DND-41 (cell line): Measurements from ENCODE around the gene TMPRSS11E.

Source experiments
- ATAC-seq: fragments of 200-7000 bp; cut with Tn5 transposase; 3 replicates; pipeline ENCODE4 v1.9.1; 2021; ENCODE audit warnings: low read depth; ENCODE audit not compliant: insufficient read depth
- DNase-seq: peaks from one replicate; pipeline ENCODE4 v3.0.0-alpha.2; 2020
- H2AFZ ChIP-seq: 2 replicates; pipeline ENCODE4 v1.6.0; 2012; ENCODE audit warnings: low read depth, low read length
- H3K27ac ChIP-seq: 2 replicates; pipeline ENCODE4 v1.5.1; 2012; ENCODE audit warnings: low read length, inconsistent platforms
- H3K27me3 ChIP-seq: fragments of 200-600 bp; sonication (generic); 2 replicates; pipeline ENCODE4 v1.6.0; 2012; ENCODE audit warnings: low read length, mild to moderate bottlenecking, inconsistent platforms; ENCODE audit not compliant: insufficient read depth, poor library complexity
- H3K36me3 ChIP-seq: 2 replicates; pipeline ENCODE4 v1.5.1; 2012; ENCODE audit warnings: low read length, inconsistent platforms; ENCODE audit not compliant: insufficient read depth
- H3K4me1 ChIP-seq: 2 replicates; pipeline ENCODE4 v1.5.1; 2012; ENCODE audit warnings: mild to moderate bottlenecking, low read length; ENCODE audit not compliant: insufficient read depth
- H3K4me2 ChIP-seq: 2 replicates; pipeline ENCODE4 v1.6.0; 2012; ENCODE audit warnings: mild to moderate bottlenecking, moderate library complexity, low read length, inconsistent platforms; ENCODE audit not compliant: insufficient read depth
- H3K4me3 ChIP-seq, 2 experiments: fragments of 200-600 bp in 1 of 2; shearing (Covaris generic) in 1 of 2; 2 replicates each; pipeline ENCODE4 v1.5.1; 2012 to 2016; ENCODE audit warnings: inconsistent platforms in 2 of 2, low read length in 2 of 2, mild to moderate bottlenecking in 2 of 2, low read depth in 1 of 2, moderate library complexity in 1 of 2
- H3K79me2 ChIP-seq: 2 replicates; pipeline ENCODE4 v1.6.0; 2012; ENCODE audit warnings: low read length, inconsistent platforms; ENCODE audit not compliant: insufficient read depth
- H3K9ac ChIP-seq: 2 replicates; pipeline ENCODE4 v1.6.0; 2012; ENCODE audit warnings: low read depth, mild to moderate bottlenecking, inconsistent platforms, low read length, moderate library complexity
- H3K9me3 ChIP-seq: 2 replicates; pipeline ENCODE4 v1.5.1; 2012; ENCODE audit warnings: low read length, moderate library complexity, mild to moderate bottlenecking, inconsistent platforms; ENCODE audit not compliant: insufficient read depth, severe bottlenecking
- H4K20me1 ChIP-seq: 2 replicates; pipeline ENCODE4 v1.6.0; 2012; ENCODE audit warnings: low read length; ENCODE audit not compliant: insufficient read depth
- EZH2 ChIP-seq: IDR thresholded peaks from 3 replicates; pipeline ENCODE4 v1.6.1; 2012; ENCODE audit warnings: borderline replicate concordance, low read depth, mild to moderate bottlenecking, moderate library complexity, low read length, inconsistent platforms; ENCODE audit not compliant: severe bottlenecking
- TF ChIP-seq, protein P1 (sequence below): IDR thresholded peaks from 2 replicates; pipeline ENCODE4 v1.5.1; 2012; ENCODE audit warnings: borderline replicate concordance, low read length, moderate library complexity, mild to moderate bottlenecking; ENCODE audit not compliant: poor library complexity, severe bottlenecking; ENCODE audit errors: extremely low read depth

The TMPRSS11E gene

GRCh38 chr4:68433582-68433981 is 13.7 kb upstream of the TMPRSS11E start:
- H2AFZ ChIP-seq, result no peak overlapping the region

DNA sequence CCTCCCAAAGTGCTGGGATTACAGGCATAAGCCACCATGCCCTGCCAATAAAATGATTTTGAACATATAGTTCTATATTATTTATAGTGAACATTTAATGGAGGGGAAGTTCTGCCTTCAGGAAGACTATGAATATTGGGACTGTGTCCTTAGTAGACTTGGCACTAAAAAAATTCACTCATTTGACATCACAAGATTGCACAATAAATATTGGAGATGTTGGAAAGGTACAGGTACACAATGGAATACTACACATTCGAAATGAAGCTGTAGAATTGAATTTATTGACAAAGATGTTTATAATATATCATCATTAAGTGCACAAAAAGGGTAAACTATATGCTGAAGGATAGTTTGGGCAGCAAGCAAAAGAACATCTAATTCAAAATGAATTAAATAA is 13.0 kb upstream of the TMPRSS11E start:
- Histone ChIP-seq H3K4me2 (no peak overlapping the region), H3K9ac (no peak overlapping the region), H3K79me2 (no peaks in the 10 kb centered on the region), H3K4me1 (peaks cover 3% of the 10 kb centered on the region; the same call in 1 of the 2 replicates), H3K27ac (no peak overlapping the region), H3K9me3 (no peaks in the 10 kb centered on the region), H3K36me3 (no peaks in the 10 kb centered on the region), H3K4me3 (no peak overlapping the region), H3K27me3 (no peaks in the 10 kb centered on the region), H4K20me1 (no peaks in the 10 kb centered on the region), H2AFZ (no peak overlapping the region)
- DNase-seq (no peak), ATAC-seq (no peak)
- TF ChIP-seq EZH2, result no peak
- TF ChIP-seq, protein P1, sequence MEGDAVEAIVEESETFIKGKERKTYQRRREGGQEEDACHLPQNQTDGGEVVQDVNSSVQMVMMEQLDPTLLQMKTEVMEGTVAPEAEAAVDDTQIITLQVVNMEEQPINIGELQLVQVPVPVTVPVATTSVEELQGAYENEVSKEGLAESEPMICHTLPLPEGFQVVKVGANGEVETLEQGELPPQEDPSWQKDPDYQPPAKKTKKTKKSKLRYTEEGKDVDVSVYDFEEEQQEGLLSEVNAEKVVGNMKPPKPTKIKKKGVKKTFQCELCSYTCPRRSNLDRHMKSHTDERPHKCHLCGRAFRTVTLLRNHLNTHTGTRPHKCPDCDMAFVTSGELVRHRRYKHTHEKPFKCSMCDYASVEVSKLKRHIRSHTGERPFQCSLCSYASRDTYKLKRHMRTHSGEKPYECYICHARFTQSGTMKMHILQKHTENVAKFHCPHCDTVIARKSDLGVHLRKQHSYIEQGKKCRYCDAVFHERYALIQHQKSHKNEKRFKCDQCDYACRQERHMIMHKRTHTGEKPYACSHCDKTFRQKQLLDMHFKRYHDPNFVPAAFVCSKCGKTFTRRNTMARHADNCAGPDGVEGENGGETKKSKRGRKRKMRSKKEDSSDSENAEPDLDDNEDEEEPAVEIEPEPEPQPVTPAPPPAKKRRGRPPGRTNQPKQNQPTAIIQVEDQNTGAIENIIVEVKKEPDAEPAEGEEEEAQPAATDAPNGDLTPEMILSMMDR, result no peak

More at GRCh38 chr4:68433582-68433981, 13.7 kb upstream of the TMPRSS11E start:
- H3K4me3 ChIP-seq, result no peak overlapping the region
- H3K79me2 ChIP-seq, result no peaks in the 10 kb centered on the region
- H3K4me2 ChIP-seq, result no peak overlapping the region
- H3K9ac ChIP-seq, result no peak overlapping the region
- no peaks in the 10 kb centered on the region for H4K20me1 ChIP-seq
- no peaks in the 10 kb centered on the region for H3K9me3 ChIP-seq
- H3K36me3 ChIP-seq, result no peaks in the 10 kb centered on the region
- TF ChIP-seq, protein P1, result no peak
- no peak for TF ChIP-seq EZH2
- no peak overlapping the region for H3K27ac ChIP-seq
- ATAC-seq, result no peak
- H3K4me1 ChIP-seq, result no peaks in the 10 kb centered on the region
- DNase-seq, result no peak
- H3K27me3 ChIP-seq, result no peaks in the 10 kb centered on the region

GRCh38 chr4:68434836-68435235 is 12.4 kb upstream of the TMPRSS11E start:
- DNase-seq, result no peak
- H3K4me1 ChIP-seq, result peaks cover 7% of the 10 kb centered on the region; the same call in 1 of the 2 replicates

More at GRCh38 chr4:68434836-68435235, 12.4 kb upstream of the TMPRSS11E start:
- Histone ChIP-seq H3K4me3 (no peak overlapping the region), H3K9ac (no peak overlapping the region), H3K9me3 (no peaks in the 10 kb centered on the region), H3K36me3 (no peaks in the 10 kb centered on the region), H2AFZ (no peak overlapping the region), H3K27me3 (no peaks in the 10 kb centered on the region), H4K20me1 (no peaks in the 10 kb centered on the region), H3K4me2 (no peak overlapping the region), H3K79me2 (no peaks in the 10 kb centered on the region), H3K27ac (no peak overlapping the region)
- no peak for TF ChIP-seq EZH2
- TF ChIP-seq, protein P1, result no peak
- ATAC-seq, result no peak
